HL-60 (cell line): ENCODE measurements around the gene MAGEA8.
"Not testable (repeated sequence)": the region's sequence is repeated elsewhere in the genome, so short reads cannot be mapped to it uniquely, and the experiment has no call there.

ENCODE experiments used
- TF ChIP-seq, protein P1 (sequence below): IDR thresholded peaks from 2 replicates; pipeline ENCODE4 v1.6.1; 2012; ENCODE audit warnings: low read depth; ENCODE audit not compliant: insufficient replicate concordance
- TF ChIP-seq, protein P2 (sequence below): IDR thresholded peaks from one replicate; pipeline ENCODE4 v1.5.1; 2011; ENCODE audit warnings: low read length, control low read depth, inconsistent platforms; ENCODE audit not compliant: insufficient read depth

DNA sequence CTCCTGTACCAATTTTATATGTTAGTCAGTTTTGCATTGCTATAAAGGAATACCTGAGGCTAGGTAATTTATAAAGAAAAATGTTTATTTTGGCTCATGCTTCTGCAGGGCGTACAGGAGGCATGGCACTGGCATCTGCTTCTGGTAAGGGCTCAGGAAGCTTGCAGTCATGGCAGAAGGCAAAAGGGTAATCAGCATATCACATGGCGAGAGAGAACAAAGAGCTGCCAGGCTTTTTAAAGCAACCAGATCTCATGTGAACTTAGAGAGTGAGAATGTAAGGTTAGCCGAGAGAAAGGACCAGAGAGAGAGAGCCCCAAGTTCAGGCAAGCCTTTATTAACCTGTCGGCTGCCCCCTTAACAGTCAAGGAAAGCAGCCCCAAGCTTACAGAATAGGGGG, 42.9 kb downstream of the MAGEA8 start:
- TF ChIP-seq, protein P1, sequence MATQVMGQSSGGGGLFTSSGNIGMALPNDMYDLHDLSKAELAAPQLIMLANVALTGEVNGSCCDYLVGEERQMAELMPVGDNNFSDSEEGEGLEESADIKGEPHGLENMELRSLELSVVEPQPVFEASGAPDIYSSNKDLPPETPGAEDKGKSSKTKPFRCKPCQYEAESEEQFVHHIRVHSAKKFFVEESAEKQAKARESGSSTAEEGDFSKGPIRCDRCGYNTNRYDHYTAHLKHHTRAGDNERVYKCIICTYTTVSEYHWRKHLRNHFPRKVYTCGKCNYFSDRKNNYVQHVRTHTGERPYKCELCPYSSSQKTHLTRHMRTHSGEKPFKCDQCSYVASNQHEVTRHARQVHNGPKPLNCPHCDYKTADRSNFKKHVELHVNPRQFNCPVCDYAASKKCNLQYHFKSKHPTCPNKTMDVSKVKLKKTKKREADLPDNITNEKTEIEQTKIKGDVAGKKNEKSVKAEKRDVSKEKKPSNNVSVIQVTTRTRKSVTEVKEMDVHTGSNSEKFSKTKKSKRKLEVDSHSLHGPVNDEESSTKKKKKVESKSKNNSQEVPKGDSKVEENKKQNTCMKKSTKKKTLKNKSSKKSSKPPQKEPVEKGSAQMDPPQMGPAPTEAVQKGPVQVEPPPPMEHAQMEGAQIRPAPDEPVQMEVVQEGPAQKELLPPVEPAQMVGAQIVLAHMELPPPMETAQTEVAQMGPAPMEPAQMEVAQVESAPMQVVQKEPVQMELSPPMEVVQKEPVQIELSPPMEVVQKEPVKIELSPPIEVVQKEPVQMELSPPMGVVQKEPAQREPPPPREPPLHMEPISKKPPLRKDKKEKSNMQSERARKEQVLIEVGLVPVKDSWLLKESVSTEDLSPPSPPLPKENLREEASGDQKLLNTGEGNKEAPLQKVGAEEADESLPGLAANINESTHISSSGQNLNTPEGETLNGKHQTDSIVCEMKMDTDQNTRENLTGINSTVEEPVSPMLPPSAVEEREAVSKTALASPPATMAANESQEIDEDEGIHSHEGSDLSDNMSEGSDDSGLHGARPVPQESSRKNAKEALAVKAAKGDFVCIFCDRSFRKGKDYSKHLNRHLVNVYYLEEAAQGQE: not testable (repeated sequence)
- TF ChIP-seq, protein P2, sequence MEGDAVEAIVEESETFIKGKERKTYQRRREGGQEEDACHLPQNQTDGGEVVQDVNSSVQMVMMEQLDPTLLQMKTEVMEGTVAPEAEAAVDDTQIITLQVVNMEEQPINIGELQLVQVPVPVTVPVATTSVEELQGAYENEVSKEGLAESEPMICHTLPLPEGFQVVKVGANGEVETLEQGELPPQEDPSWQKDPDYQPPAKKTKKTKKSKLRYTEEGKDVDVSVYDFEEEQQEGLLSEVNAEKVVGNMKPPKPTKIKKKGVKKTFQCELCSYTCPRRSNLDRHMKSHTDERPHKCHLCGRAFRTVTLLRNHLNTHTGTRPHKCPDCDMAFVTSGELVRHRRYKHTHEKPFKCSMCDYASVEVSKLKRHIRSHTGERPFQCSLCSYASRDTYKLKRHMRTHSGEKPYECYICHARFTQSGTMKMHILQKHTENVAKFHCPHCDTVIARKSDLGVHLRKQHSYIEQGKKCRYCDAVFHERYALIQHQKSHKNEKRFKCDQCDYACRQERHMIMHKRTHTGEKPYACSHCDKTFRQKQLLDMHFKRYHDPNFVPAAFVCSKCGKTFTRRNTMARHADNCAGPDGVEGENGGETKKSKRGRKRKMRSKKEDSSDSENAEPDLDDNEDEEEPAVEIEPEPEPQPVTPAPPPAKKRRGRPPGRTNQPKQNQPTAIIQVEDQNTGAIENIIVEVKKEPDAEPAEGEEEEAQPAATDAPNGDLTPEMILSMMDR: not testable (repeated sequence)
